Measurements from ENCODE around the gene CRABP1. TPM values are rescaled to one million over a fixed set of nuclear protein-coding genes. Genes with fewer than 3 reads are reported as not detected.
A peak's percentile ranks its signal among the peaks of the same experiment; 100 is the strongest.

CRABP1 gene
- 10 to 100 TPM; 52.3 to 65.6 (median 58.7) TPM for polyA plus RNA-seq (ENCODE audit: insufficient read length in 4 of 4)

- DNase-seq (ENCODE audit: low read depth in 4 of 4, low spot score in 3 of 4): no peak
These were observed at the start of gene CRABP1 for GRCh38 chr15:78340231-78341056. CRABP1 (plus strand) TSS chr15:78340353; CDS start chr15:78340429, 76 bp downstream.

GRCh38 chr15:78291052-78291451 is 49.1 kb upstream of the CRABP1 start:
- no peak for DNase-seq (ENCODE audit: low read depth in 4 of 4, low spot score in 3 of 4)

DNA sequence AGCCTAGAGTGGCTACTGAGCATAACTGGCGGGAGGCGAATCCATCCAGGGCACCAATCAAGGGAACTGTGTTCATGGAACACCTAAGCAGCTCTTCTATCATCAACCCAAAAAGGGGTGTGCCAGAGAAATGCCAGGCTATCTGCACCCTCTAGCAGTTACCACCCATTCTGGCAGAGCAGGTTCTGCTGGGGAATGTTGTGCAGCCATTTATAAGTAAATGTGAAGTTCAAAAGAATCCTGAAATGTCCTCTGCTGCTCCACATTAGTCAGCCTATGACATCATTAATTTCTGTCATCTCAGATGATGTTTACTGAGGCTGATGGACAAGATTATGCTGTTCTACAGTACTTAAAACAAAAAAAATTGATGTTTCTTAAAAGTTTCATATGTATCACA is 48.5 kb upstream of the CRABP1 start:
- no peak for DNase-seq (ENCODE audit: low read depth in 4 of 4, low spot score in 3 of 4)

- no peak for DNase-seq (ENCODE audit: low read depth in 4 of 4, low spot score in 3 of 4)
These were observed 47.9 kb upstream of the CRABP1 start for GRCh38 chr15:78292219-78292618.

DNA sequence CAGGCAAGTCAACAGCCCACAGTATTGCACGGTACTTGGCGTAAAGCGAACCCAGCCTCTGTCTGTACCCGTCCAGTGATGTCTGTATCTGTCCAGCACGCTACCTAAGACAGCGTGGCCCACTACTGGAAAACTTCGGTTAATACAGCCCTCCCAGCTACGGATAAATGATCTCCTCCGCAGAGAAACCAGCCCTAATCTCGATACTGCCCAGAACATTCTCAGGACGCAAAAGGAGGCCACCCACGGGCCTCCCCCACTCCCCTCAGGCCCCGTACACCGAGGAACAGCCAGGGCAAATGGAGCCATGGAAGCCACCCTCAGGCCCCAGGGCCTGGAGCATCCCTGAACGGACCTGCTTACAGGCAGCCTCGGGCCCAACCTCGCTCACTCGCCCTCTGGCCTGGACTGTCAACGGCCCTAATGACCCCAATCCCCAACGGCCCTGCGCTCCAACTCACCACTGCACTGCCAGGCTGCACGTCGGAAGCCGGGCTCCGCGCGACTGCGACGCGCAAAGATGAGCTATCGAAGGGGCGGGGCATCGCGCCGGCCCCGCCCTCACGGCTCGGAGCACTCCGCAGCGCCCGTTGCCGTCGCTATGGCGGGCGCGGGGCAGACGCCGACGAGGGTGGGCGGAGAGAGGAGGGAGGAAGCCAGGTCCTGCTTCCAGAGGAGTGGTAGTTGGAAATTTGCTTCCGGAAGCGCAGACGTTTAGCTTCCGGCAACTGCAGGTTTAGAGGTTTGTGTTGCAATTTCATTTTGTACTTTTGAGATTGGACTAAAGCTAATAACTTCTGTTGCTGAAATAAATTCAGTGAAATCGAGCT is 40.8 kb upstream of the CRABP1 start, which contains the start of gene SKIC8:
Gene SKIC8, minus strand, starts transcription at position 509 of the 830 bp plus-strand sequence. CDS start 3,923 bp downstream, outside the sequence.
- peak; percentile 78 to 87 (median 82) for DNase-seq (ENCODE audit: low read depth in 4 of 4, low spot score in 3 of 4)

GRCh38 chr15:78301326-78301725 is 38.8 kb upstream of the CRABP1 start:
- no peak for DNase-seq (ENCODE audit: low read depth in 4 of 4, low spot score in 3 of 4)

DNA sequence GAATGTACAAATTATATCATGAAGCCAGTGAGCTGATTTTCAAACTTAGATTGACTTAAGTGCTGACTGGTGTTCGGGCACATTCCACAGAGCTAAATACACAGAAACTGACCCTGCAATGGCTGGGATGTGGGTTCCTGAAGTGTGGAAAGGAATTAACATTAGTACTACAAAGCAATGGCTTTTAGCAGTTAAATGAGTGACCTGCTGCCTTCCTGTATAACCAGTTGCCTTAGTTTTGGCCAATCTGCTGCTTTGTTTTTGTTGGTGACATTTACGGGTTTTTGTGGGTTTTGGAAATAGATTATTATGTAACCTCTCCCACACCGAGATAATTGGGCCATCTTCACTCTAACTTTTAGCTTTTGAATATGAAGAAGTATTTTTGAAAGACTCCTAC is 38.3 kb upstream of the CRABP1 start:
- DNase-seq (ENCODE audit: low read depth in 4 of 4, low spot score in 3 of 4): no peak

- DNase-seq (ENCODE audit: low read depth in 4 of 4, low spot score in 3 of 4): no peak
These were observed 37.4 kb upstream of the CRABP1 start for GRCh38 chr15:78302579-78303312.

DNA sequence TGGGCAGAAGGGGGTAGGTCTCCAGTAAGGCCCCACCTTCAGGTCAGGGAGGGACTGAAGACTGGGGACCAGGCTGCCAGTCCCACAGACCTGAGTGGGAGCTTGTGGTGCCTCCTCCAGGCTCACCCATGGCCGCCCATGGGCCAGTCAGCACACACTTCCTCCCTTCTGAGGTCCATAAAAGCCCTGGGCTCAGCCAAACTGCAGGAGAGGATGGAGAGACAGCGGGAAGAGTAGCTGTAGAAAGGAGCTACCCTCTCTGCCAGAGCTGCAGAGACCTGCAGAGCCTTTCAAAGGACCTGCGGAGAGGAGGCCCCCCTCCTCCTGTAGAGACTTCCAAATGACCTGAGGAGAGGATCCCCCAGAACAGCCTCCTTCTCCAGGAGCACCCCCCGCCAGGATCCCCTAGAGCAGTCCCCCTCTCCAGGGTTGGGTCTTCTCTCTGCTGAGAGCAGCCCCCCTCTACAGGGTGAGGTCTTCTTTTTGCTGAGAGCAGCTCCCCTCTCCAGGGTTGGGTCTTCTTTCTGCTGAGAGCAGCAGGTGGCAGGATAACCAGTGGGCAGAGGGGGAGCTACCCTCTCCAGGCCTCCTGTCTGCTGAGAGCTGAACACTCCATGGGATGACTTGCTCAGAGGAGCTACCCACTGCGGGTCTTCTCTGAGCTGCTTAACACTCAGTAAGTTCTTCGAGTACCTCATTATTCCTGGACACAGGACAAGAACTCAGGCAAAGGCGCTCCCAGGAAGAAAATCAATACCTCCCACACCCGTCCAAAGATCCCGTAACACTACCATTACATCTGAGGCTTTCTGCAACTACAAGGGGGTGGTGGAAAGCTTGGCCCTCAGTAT is 35.7 kb upstream of the CRABP1 start:
- no peak for DNase-seq (ENCODE audit: low read depth in 4 of 4, low spot score in 3 of 4)

- no peak for DNase-seq (ENCODE audit: low read depth in 4 of 4, low spot score in 3 of 4)
These were observed 33.9 kb upstream of the CRABP1 start for GRCh38 chr15:78306176-78306774.

DNA sequence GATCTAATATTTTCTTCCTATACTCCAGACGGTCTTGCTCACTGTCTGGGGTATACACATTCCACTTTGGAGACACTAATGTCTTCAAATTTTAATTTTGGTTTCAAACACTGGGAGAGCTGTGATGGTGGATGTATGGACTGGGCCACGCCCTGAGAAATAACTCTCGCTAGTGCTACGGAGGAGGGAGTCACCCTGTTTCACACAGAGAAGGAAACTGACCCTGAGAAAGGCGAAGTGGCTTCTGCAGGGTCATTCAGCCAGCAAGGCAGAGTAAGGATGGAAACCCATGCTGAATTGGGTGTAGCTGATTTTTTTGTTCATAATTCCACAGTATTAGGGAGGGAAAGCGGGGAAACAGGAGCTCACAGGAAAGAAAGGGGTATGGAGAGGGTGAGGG is 32.2 kb upstream of the CRABP1 start:
- no peak for DNase-seq (ENCODE audit: low read depth in 4 of 4, low spot score in 3 of 4)

- DNase-seq (ENCODE audit: low read depth in 4 of 4, low spot score in 3 of 4): no peak
These were observed 31.6 kb upstream of the CRABP1 start for GRCh38 chr15:78308422-78309032.

GRCh38 chr15:78311292-78311691 is 28.9 kb upstream of the CRABP1 start:
- DNase-seq (ENCODE audit: low read depth in 4 of 4, low spot score in 3 of 4): no peak

DNA sequence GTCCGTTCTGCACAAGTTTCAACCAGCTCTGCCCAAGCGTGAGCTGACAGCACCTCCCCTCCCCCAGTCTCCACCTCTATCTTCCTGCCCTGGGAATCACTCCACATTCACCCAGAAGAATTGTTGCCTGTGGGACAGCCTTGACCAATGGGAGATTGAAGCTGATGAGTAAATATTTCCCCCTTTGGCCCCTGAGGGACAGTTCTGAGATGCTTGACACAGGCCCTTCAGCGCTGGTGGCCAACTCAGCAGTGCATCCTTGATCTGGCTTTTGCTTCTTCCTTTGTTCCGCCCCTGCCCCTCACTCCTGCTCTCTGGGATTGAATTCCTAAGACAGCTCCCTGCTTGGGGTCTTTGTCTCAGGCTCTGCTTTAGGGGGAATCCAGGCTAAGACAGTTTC is 27.6 kb upstream of the CRABP1 start:
- DNase-seq (ENCODE audit: low read depth in 4 of 4, low spot score in 3 of 4): no peak

DNA sequence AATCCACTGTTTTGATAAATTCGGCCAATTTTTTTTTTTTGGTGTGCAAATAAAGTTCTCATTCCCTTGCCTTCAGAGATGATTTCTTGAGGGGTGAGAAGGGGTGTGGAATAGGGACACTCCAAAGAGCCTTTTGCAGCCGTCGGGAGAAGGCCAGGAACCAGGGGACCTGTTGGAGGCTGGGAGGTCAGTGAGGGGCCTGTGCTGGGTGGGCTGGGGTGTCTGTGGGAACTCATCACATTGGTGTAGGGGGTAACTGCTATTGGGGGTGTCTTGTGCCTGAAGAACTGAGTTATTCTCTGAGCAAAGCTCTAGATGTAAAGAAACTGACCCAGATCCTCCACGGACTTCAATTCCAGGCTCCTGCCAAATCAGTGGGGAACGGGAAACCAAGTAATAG is 27.2 kb upstream of the CRABP1 start:
- DNase-seq (ENCODE audit: low read depth in 4 of 4, low spot score in 3 of 4): no peak

DNA sequence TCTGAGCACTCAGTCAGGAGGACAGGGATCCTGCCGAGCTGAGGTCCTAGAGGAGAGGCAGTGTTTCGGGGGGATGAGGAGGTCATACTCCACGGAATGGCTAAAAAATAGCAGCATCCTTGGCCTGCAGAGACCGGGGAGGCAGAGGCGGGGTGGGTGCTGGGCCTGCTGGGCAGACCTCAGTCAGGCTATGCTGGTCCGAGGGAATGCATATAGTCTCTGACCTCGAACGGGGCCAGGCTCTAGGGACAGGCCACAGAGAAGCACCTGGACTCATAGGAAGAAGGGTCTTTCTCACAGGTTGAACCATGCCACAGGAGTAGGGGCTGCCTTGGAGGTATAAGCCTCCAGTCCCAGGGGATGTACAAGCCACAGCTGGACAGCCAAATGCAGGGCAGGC is 26.8 kb upstream of the CRABP1 start:
- DNase-seq (ENCODE audit: low read depth in 4 of 4, low spot score in 3 of 4): no peak

DNA sequence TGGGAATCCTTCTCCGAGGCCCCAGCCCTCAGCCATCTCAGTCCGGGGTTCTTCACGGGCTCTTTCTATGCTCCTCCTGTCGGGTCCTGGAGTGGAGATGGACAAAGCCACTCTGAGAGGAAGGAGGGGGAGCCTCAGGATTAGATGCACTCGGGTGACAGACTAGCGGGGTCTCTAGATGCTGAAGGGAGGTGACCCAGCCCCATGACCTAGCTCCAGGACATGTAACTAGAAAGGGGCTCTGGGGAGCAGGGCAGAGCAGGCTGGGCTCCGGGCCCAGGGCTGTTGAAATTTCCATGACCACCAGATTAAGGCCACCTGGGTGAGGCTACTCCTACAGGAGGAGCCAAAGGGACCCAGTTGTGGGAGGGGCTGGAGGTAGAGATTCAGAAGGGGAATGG is 26.0 kb upstream of the CRABP1 start:
- no peak for DNase-seq (ENCODE audit: low read depth in 4 of 4, low spot score in 3 of 4)

- DNase-seq (ENCODE audit: low read depth in 4 of 4, low spot score in 3 of 4): no peak
These were observed 24.4 kb upstream of the CRABP1 start for GRCh38 chr15:78315686-78316282.
